IMR-90 (cell line): ENCODE data around the gene ACTN2. TPM values are rescaled to one million over a fixed set of nuclear protein-coding genes. Genes with fewer than 3 reads are reported as not detected.

ENCODE experiments used
- ATAC-seq: fragments of 200-7000 bp; cut with Tn5 transposase; 2 replicates; pipeline ENCODE4 v1.9.1; 2020; ENCODE audit warnings: low read depth, mild to moderate bottlenecking, moderate library complexity
- BruUV-seq: library from RNA; stranded (reverse); fragments of 400-500 nt; replicated peaks from 2 replicates; lab custom pipeline; 2021; lab: Mats Ljungman, UMichigan
- CTCF ChIA-PET: fragments of 300-600 bp; formaldehyde crosslinking; extraction: SDS; loops from one replicate; lab custom pipeline; 2021; ENCODE audit warnings: antibody characterized with exemption; lab: Yijun Ruan, JAX
- POLR2A ChIA-PET: fragments of 300-600 bp; sonication (Branson Sonifier 250); formaldehyde crosslinking; loops from one replicate; lab custom pipeline; 2022; ENCODE audit warnings: antibody characterized with exemption; ENCODE audit not compliant: unreplicated experiment; lab: Charles Lee
- DNase-seq: peaks from one replicate; pipeline ENCODE4 v3.0.0; 2013
- H2AFZ ChIP-seq: replicated peaks from 2 replicates; pipeline ENCODE3; 2013; ENCODE audit warnings: low read length, mild to moderate bottlenecking; ENCODE audit not compliant: poor library complexity
- H2AK5ac ChIP-seq: 2 replicates; pipeline ENCODE4 v1.6.1; 2013; ENCODE audit warnings: low read depth, low read length, inconsistent platforms
- H2AK9ac ChIP-seq: replicated peaks from 2 replicates; pipeline ENCODE3; 2013; ENCODE audit warnings: mild to moderate bottlenecking, low read depth, low read length, moderate library complexity; ENCODE audit not compliant: poor library complexity
- H2BK120ac ChIP-seq: 2 replicates; pipeline ENCODE4 v1.6.1; 2013; ENCODE audit warnings: low read depth, low read length, inconsistent platforms
- H2BK15ac ChIP-seq: 3 replicates; pipeline ENCODE4 v1.6.1; 2013; ENCODE audit warnings: low read depth, low read length, inconsistent platforms
- H2BK20ac ChIP-seq: 2 replicates; pipeline ENCODE4 v1.6.1; 2013; ENCODE audit warnings: low read depth, mild to moderate bottlenecking, inconsistent platforms, low read length, moderate library complexity
- H2BK5ac ChIP-seq: 2 replicates; pipeline ENCODE4 v1.6.1; 2013; ENCODE audit warnings: mild to moderate bottlenecking, low read depth, low read length, inconsistent platforms; ENCODE audit not compliant: poor library complexity, severe bottlenecking
- H3K14ac ChIP-seq: replicated peaks from 2 replicates; pipeline ENCODE4 v1.6.1; 2013; ENCODE audit warnings: low read depth, low read length, inconsistent platforms
- H3K18ac ChIP-seq: 2 replicates; pipeline ENCODE4 v1.6.1; 2013; ENCODE audit warnings: low read depth, low read length, control low read depth
- H3K23ac ChIP-seq: 2 replicates; pipeline ENCODE4 v1.6.1; 2013; ENCODE audit warnings: low read depth, low read length, inconsistent platforms
- H3K27ac ChIP-seq: 2 replicates; pipeline ENCODE4 v1.5.1; 2013; ENCODE audit warnings: mild to moderate bottlenecking, control low read depth, low read length; ENCODE audit not compliant: insufficient read depth
- H3K27me3 ChIP-seq: 2 replicates; pipeline ENCODE4 v1.6.1; 2013; ENCODE audit warnings: low read length; ENCODE audit not compliant: control insufficient read depth, insufficient read depth
- H3K36me3 ChIP-seq: 2 replicates; pipeline ENCODE4 v1.6.1; 2013; ENCODE audit warnings: low read length, mixed read lengths; ENCODE audit not compliant: control insufficient read depth, insufficient read depth
- H3K4ac ChIP-seq: 2 replicates; pipeline ENCODE4 v1.6.1; 2013; ENCODE audit warnings: low read depth, low read length, inconsistent platforms
- H3K4me1 ChIP-seq: 2 replicates; pipeline ENCODE4 v1.6.1; 2013; ENCODE audit warnings: low read length, mixed read lengths; ENCODE audit not compliant: control insufficient read depth, insufficient read depth
- H3K4me2 ChIP-seq: 2 replicates; pipeline ENCODE4 v1.6.1; 2013; ENCODE audit warnings: low read depth, mild to moderate bottlenecking, control low read depth, low read length, moderate library complexity
- H3K4me3 ChIP-seq: 2 replicates; pipeline ENCODE4 v1.5.1; 2013; ENCODE audit warnings: low read depth, mild to moderate bottlenecking, control low read depth, low read length, moderate library complexity; ENCODE audit not compliant: insufficient read depth
- H3K56ac ChIP-seq: 2 replicates; pipeline ENCODE4 v1.6.1; 2013; ENCODE audit warnings: low read length, inconsistent platforms; ENCODE audit not compliant: insufficient read depth; ENCODE audit errors: extremely low read depth
- H3K79me1 ChIP-seq, 2 experiments: 2 replicates each; pipeline ENCODE4 v1.6.1; 2013; ENCODE audit warnings: low read length in 2 of 2, inconsistent platforms in 1 of 2, low read depth in 1 of 2
- H3K9ac ChIP-seq: 2 replicates; pipeline ENCODE4 v1.6.1; 2013; ENCODE audit warnings: low read depth, low read length, control low read depth
- H3K9me1 ChIP-seq: 2 replicates; pipeline ENCODE4 v1.6.1; 2013; ENCODE audit warnings: low read length, inconsistent platforms; ENCODE audit not compliant: insufficient read depth
- H3K9me3 ChIP-seq: 2 replicates; pipeline ENCODE4 v1.6.1; 2013; ENCODE audit warnings: low read length; ENCODE audit not compliant: control insufficient read depth, insufficient read depth
- H4K20me1 ChIP-seq: 2 replicates; pipeline ENCODE4 v1.6.1; 2013; ENCODE audit warnings: low read length, inconsistent platforms; ENCODE audit not compliant: insufficient read depth
- H4K5ac ChIP-seq: 2 replicates; pipeline ENCODE4 v1.6.1; 2013; ENCODE audit warnings: mild to moderate bottlenecking, low read depth, low read length, control low read depth
- H4K8ac ChIP-seq, 2 experiments: 2 replicates each; pipeline ENCODE4 v1.6.1; 2013; ENCODE audit warnings: low read depth in 2 of 2, low read length in 2 of 2, control low read depth in 1 of 2, inconsistent platforms in 1 of 2
- H4K91ac ChIP-seq: 2 replicates; pipeline ENCODE4 v1.6.1; 2013; ENCODE audit warnings: low read depth, low read length, inconsistent platforms; ENCODE audit not compliant: insufficient read depth
- BHLHE40 ChIP-seq: fragments of 150-350 bp; IDR thresholded peaks from 2 replicates; pipeline ENCODE4 v1.6.1; 2016; ENCODE audit warnings: mild to moderate bottlenecking, low read depth, low read length
- CEBPB ChIP-seq: IDR thresholded peaks from 2 replicates; pipeline ENCODE4 v1.6.1; 2012; ENCODE audit warnings: low read depth, low read length, improper control_type of control experiment
- CTCF ChIP-seq: conservative IDR thresholded peaks from 2 replicates; pipeline ENCODE4 v1.5.1; 2012; ENCODE audit warnings: mild to moderate bottlenecking, low read depth, low read length, improper control_type of control experiment
- ELK1 ChIP-seq: fragments of 150-350 bp; IDR thresholded peaks from 2 replicates; pipeline ENCODE4 v1.6.1; 2016; ENCODE audit warnings: low read depth, mild to moderate bottlenecking, low read length, moderate library complexity, borderline replicate concordance
- FOS ChIP-seq: fragments of 150-350 bp; IDR thresholded peaks from 2 replicates; pipeline ENCODE4 v1.6.1; 2016; ENCODE audit warnings: low read depth, low read length
- MAFK ChIP-seq: IDR thresholded peaks from 2 replicates; pipeline ENCODE4 v1.6.1; 2012; ENCODE audit warnings: low read depth, low read length, improper control_type of control experiment
- MAZ ChIP-seq: IDR thresholded peaks from 2 replicates; pipeline ENCODE4 v1.6.1; 2012; ENCODE audit warnings: low read depth, mild to moderate bottlenecking, low read length, improper control_type of control experiment, moderate library complexity, borderline replicate concordance
- MXI1 ChIP-seq: IDR thresholded peaks from 2 replicates; pipeline ENCODE4 v1.6.1; 2012; ENCODE audit warnings: low read depth, mild to moderate bottlenecking, low read length, moderate library complexity, borderline replicate concordance
- NFE2L2 ChIP-seq: fragments of 150-350 bp; IDR thresholded peaks from 2 replicates; pipeline ENCODE4 v1.6.1; 2016; ENCODE audit warnings: low read depth, mild to moderate bottlenecking, low read length
- POLR2A ChIP-seq: IDR thresholded peaks from 2 replicates; pipeline ENCODE4 v1.6.1; 2012; ENCODE audit warnings: mild to moderate bottlenecking, low read depth, low read length
- RAD21 ChIP-seq: IDR thresholded peaks from 2 replicates; pipeline ENCODE4 v1.6.1; 2012; ENCODE audit warnings: low read length, improper control_type of control experiment
- RCOR1 ChIP-seq: IDR thresholded peaks from 2 replicates; pipeline ENCODE4 v1.6.1; 2012; ENCODE audit warnings: mild to moderate bottlenecking, low read length, improper control_type of control experiment; ENCODE audit not compliant: insufficient replicate concordance
- RFX5 ChIP-seq: IDR thresholded peaks from 2 replicates; pipeline ENCODE4 v1.8.0; 2012; ENCODE audit warnings: low read depth, mild to moderate bottlenecking, low read length, moderate library complexity
- SMC3 ChIP-seq: fragments of 150-350 bp; IDR thresholded peaks from 2 replicates; pipeline ENCODE4 v1.6.1; 2016; ENCODE audit warnings: low read depth, mild to moderate bottlenecking, antibody characterized with exemption, low read length, moderate library complexity
- USF2 ChIP-seq: fragments of 150-350 bp; IDR thresholded peaks from 2 replicates; pipeline ENCODE4 v1.6.1; 2017; ENCODE audit warnings: mild to moderate bottlenecking, antibody characterized with exemption, low read length, low read depth
- WGBS, 2 experiments: methylation state at CpG; one replicate each; pipeline versions ENCODE4 v1.1.5 to v1.1.7; 2013; ENCODE audit warnings: missing lambda C conversion rate in 2 of 2; ENCODE audit not compliant: insufficient read length in 1 of 2; ENCODE audit errors: extremely low coverage in 2 of 2; 5-methylcytosine and 5-hydroxymethylcytosine counted together
- dilution Hi-C: fragments of 300-500 bp; cut with HindIII; formaldehyde crosslinking; loops from one replicate; pipeline ENCODE4 v1.14.3; 2018; ENCODE audit warnings: low sequenced_read_pairs; ENCODE audit not compliant: unreplicated experiment
- in situ Hi-C: fragments of 300-500 bp; cut with MboI; formaldehyde crosslinking; loops from 3 replicates; pipeline ENCODE4 v1.14.3; 2019; ENCODE audit warnings: low sequenced_read_pairs, inconsistent platforms, mixed read lengths
- intact Hi-C: fragments of 100-400 bp; cut with micrococcal nuclease; formaldehyde crosslinking; loops from 2 replicates; pipeline ENCODE4 v1.10.0; 2022
- polyA plus RNA-seq, 3 experiments: library from polyadenylated mRNA; depleted of rRNA; stranded (reverse); fragments of >200 nt; gene quantifications; 2 replicates each; pipeline ENCODE4 v1.2.3, GENCODE V29; 2012; ENCODE audit warnings: low replicate concordance in 1 of 3
- total RNA-seq: library from RNA; depleted of rRNA; stranded (reverse); fragments of >200 nt; gene quantifications from 2 replicates; pipeline ENCODE4 v1.2.3, GENCODE V29; 2012

Gene ACTN2
- total and polyA plus RNA-seq, 2 of the 4 experiments (the other 2 are of a cell fraction): under 0.01 TPM; not detected in 1

GRCh38 chr1:236779312-236779711 lies 93.0 kb downstream of the ACTN2 start:
- intact Hi-C loops (no loop called here), in situ Hi-C loops (no loop called here), dilution Hi-C loops (no loop called here)
- Histone ChIP-seq H2AFZ (no peak overlapping the region), H3K79me1 (no peaks in the 10 kb centered on the region), H3K56ac (no peak overlapping the region), H4K20me1 (no peaks in the 10 kb centered on the region), H3K27me3 (no peaks in the 10 kb centered on the region), H4K91ac (no peak overlapping the region), H3K4me2 (no peak overlapping the region), H2AK5ac (no peak overlapping the region), H3K4me1 (no peaks in the 10 kb centered on the region), H2BK15ac (no peak overlapping the region), H3K27ac (no peak overlapping the region), H2BK5ac (no peak overlapping the region), H2AK9ac (no peak overlapping the region), H3K23ac (no peak overlapping the region), H3K36me3 (no peaks in the 10 kb centered on the region), H3K18ac (no peak overlapping the region), H2BK20ac (no peak overlapping the region), H3K4ac (no peak overlapping the region), H3K9ac (no peak overlapping the region), H4K8ac (no peak overlapping the region), H4K5ac (no peak overlapping the region), H3K9me1 (no peaks in the 10 kb centered on the region), H3K9me3 (no peaks in the 10 kb centered on the region), H2BK120ac (no peak overlapping the region), H3K4me3 (no peak overlapping the region), H3K14ac (no peak overlapping the region)
- TF ChIP-seq ELK1 (no peak), CTCF (no peak), NFE2L2 (no peak), MXI1 (no peak), MAZ (no peak), MAFK (no peak), RCOR1 (no peak), FOS (no peak), POLR2A (no peak), USF2 (no peak), RAD21 (no peak), CEBPB (no peak), SMC3 (no peak), RFX5 (no peak), BHLHE40 (no peak)
- DNase-seq (no peak), ATAC-seq (no peak)
- BruUV-seq: no TSS peak
- ChIA-PET CTCF (no interaction called here), POLR2A (no interaction called here)
- 60% methylated on average over 1 of the region's 2 CpGs; no CpG with 5 or more reads in 1 of the 2 experiments for WGBS, 2 experiments
